ENCODE measurements around the gene REXO5.

REXO5 gene

GRCh38 chr16:20782470-20782869, 23.9 kb upstream of the REXO5 start:
- no peak for TF ChIP-seq GATA3 (IDR thresholded peaks at IDR 0.05; ENCODE audit: low read depth, low read length)
- TF ChIP-seq GATA2 (IDR thresholded peaks at IDR 0.05; ENCODE audit: low read depth, low read length): no peak

GRCh38 chr16:20784204-20784603, 22.1 kb upstream of the REXO5 start:
- TF ChIP-seq GATA2 (IDR thresholded peaks at IDR 0.05; ENCODE audit: low read depth, low read length) (no peak), GATA3 (IDR thresholded peaks at IDR 0.05; ENCODE audit: low read depth, low read length) (no peak)

- TF ChIP-seq GATA2 (IDR thresholded peaks at IDR 0.05; ENCODE audit: low read depth, low read length) (no peak), GATA3 (IDR thresholded peaks at IDR 0.05; ENCODE audit: low read depth, low read length) (no peak)
Observed at GRCh38 chr16:20789130-20789529, 17.2 kb upstream of the REXO5 start.

- TF ChIP-seq GATA3 (IDR thresholded peaks at IDR 0.05; ENCODE audit: low read depth, low read length): no peak
- no peak for TF ChIP-seq GATA2 (IDR thresholded peaks at IDR 0.05; ENCODE audit: low read depth, low read length)
Observed at GRCh38 chr16:20791923-20792612, 14.3 kb upstream of the REXO5 start.

GRCh38 chr16:20798364-20798763, 8.0 kb upstream of the REXO5 start:
- TF ChIP-seq GATA3 (IDR thresholded peaks at IDR 0.05; ENCODE audit: low read depth, low read length) (no peak), GATA2 (IDR thresholded peaks at IDR 0.05; ENCODE audit: low read depth, low read length) (no peak)

GRCh38 chr16:20799599-20799998, 6.7 kb upstream of the REXO5 start:
- TF ChIP-seq GATA2 (IDR thresholded peaks at IDR 0.05; ENCODE audit: low read depth, low read length): no peak
- TF ChIP-seq GATA3 (IDR thresholded peaks at IDR 0.05; ENCODE audit: low read depth, low read length): no peak

- TF ChIP-seq GATA3 (IDR thresholded peaks at IDR 0.05; ENCODE audit: low read depth, low read length) (no peak), GATA2 (IDR thresholded peaks at IDR 0.05; ENCODE audit: low read depth, low read length) (no peak)
Observed at GRCh38 chr16:20801278-20801677, 5.0 kb upstream of the REXO5 start.

- TF ChIP-seq GATA3 (IDR thresholded peaks at IDR 0.05; ENCODE audit: low read depth, low read length) (no peak), GATA2 (IDR thresholded peaks at IDR 0.05; ENCODE audit: low read depth, low read length) (no peak)
Observed at GRCh38 chr16:20803192-20803560, 3.2 kb upstream of the REXO5 start.

- TF ChIP-seq GATA2 (IDR thresholded peaks at IDR 0.05; ENCODE audit: low read depth, low read length) (no peak), GATA3 (IDR thresholded peaks at IDR 0.05; ENCODE audit: low read depth, low read length) (no peak)
Observed at GRCh38 chr16:20803561-20804214, 2.6 kb upstream of the REXO5 start.

GRCh38 chr16:20807862-20808261, 1.5 kb downstream of the REXO5 start:
- TF ChIP-seq GATA3 (IDR thresholded peaks at IDR 0.05; ENCODE audit: low read depth, low read length) (no peak), GATA2 (IDR thresholded peaks at IDR 0.05; ENCODE audit: low read depth, low read length) (no peak)

- no peak for TF ChIP-seq GATA3 (IDR thresholded peaks at IDR 0.05; ENCODE audit: low read depth, low read length)
- no peak for TF ChIP-seq GATA2 (IDR thresholded peaks at IDR 0.05; ENCODE audit: low read depth, low read length)
Observed at GRCh38 chr16:20811889-20812439, 5.6 kb downstream of the REXO5 start.

- TF ChIP-seq GATA2 (IDR thresholded peaks at IDR 0.05; ENCODE audit: low read depth, low read length): no peak
- TF ChIP-seq GATA3 (IDR thresholded peaks at IDR 0.05; ENCODE audit: low read depth, low read length): no peak
Observed at GRCh38 chr16:20812510-20812909, 6.2 kb downstream of the REXO5 start.

GRCh38 chr16:20814784-20815183, 8.5 kb downstream of the REXO5 start:
- no peak for TF ChIP-seq GATA3 (IDR thresholded peaks at IDR 0.05; ENCODE audit: low read depth, low read length)

GRCh38 chr16:20818929-20819585, 12.7 kb downstream of the REXO5 start:
- TF ChIP-seq GATA3 (IDR thresholded peaks at IDR 0.05; ENCODE audit: low read depth, low read length): no peak
- no peak for TF ChIP-seq GATA2 (IDR thresholded peaks at IDR 0.05; ENCODE audit: low read depth, low read length)

- TF ChIP-seq GATA3 (IDR thresholded peaks at IDR 0.05; ENCODE audit: low read depth, low read length) (no peak), GATA2 (IDR thresholded peaks at IDR 0.05; ENCODE audit: low read depth, low read length) (no peak)
Observed at GRCh38 chr16:20821682-20822081, 15.4 kb downstream of the REXO5 start.

Measured in SH-SY5Y (cell line).